K562 (cell line): ENCODE data around the gene NPAS1. TPM values are rescaled to one million over a fixed set of nuclear protein-coding genes. Genes with fewer than 3 reads are reported as not detected.

ENCODE experiments used
- AFF1 ChIP-seq, 2 experiments: fragments of 450-650 bp; IDR thresholded peaks; 2 replicates each; pipeline ENCODE4 v1.6.1; 2018; ENCODE audit warnings: mild to moderate bottlenecking in 2 of 2, low read depth in 1 of 2; ENCODE audit not compliant: partially characterized antibody in 2 of 2
- CBX2 ChIP-seq: fragments of 200-600 bp; sonication (generic); IDR thresholded peaks from one replicate; pipeline ENCODE4 v1.6.1; 2012; ENCODE audit warnings: mild to moderate bottlenecking, low read length, inconsistent platforms; ENCODE audit not compliant: insufficient read depth, poor library complexity, severe bottlenecking
- EGR1 ChIP-seq: fragments of 450-650 bp; conservative IDR thresholded peaks from 2 replicates; pipeline ENCODE4 v1.6.1; 2017; ENCODE audit warnings: mild to moderate bottlenecking
- GATAD2B ChIP-seq: fragments of 450-650 bp; IDR thresholded peaks from 2 replicates; pipeline ENCODE4 v1.6.1; 2017; ENCODE audit warnings: mild to moderate bottlenecking, borderline replicate concordance
- IRF2 ChIP-seq: sonication (generic); formaldehyde crosslinking; IDR thresholded peaks from 2 replicates; pipeline ENCODE4 v1.8.1; 2022; ENCODE audit warnings: mild to moderate bottlenecking, missing genetic modification reagents
- NONO ChIP-seq, 2 experiments: fragments of 200-400 bp in 1 of 2; fragments of 450-650 bp in 1 of 2; formaldehyde crosslinking in 1 of 2; IDR thresholded peaks; 2 replicates each; pipeline ENCODE4 v1.6.1; 2017; ENCODE audit warnings: low read depth in 2 of 2, mild to moderate bottlenecking in 2 of 2, moderate library complexity in 2 of 2, low read length in 1 of 2
- NUFIP1 ChIP-seq: fragments of 450-650 bp; IDR thresholded peaks from 2 replicates; pipeline ENCODE4 v1.6.1; 2018; ENCODE audit not compliant: partially characterized antibody
- PHB2 ChIP-seq: fragments of 450-650 bp; IDR thresholded peaks from 2 replicates; pipeline ENCODE4 v1.6.1; 2017; ENCODE audit warnings: low read depth
- SNAPC5 ChIP-seq: fragments of 250-450 bp; sonication (Bioruptor Pico); IDR thresholded peaks from 2 replicates; pipeline ENCODE4 v1.8.0; 2021; ENCODE audit warnings: moderate library complexity, mild to moderate bottlenecking, inconsistent platforms
- SNIP1 ChIP-seq: fragments of 450-650 bp; IDR thresholded peaks from 2 replicates; pipeline ENCODE4 v1.7.1; 2017; ENCODE audit warnings: low read depth, mild to moderate bottlenecking
- ZKSCAN1 ChIP-seq: fragments of 150-350 bp; IDR thresholded peaks from 2 replicates; pipeline ENCODE4 v1.6.1; 2016; ENCODE audit warnings: low read depth, low read length
- ZNF444 ChIP-seq: fragments of 250-450 bp; sonication (Bioruptor Pico); IDR thresholded peaks from 2 replicates; pipeline ENCODE4 v1.4.0; 2020; ENCODE audit warnings: mild to moderate bottlenecking, moderate library complexity
- ZNF778 ChIP-seq: fragments of 450-650 bp; formaldehyde crosslinking; IDR thresholded peaks from 2 replicates; pipeline ENCODE4 v1.4.0; 2020; ENCODE audit warnings: mild to moderate bottlenecking, moderate library complexity
- polyA plus RNA-seq, 8 experiments: library from polyadenylated mRNA; depleted of rRNA in 4 of 8; stranded (reverse) in 5 of 8; unstranded in 3 of 8; fragments of >200 nt; fragmentation: Nextera tagmentation in 2 of 8; fragmentation: Illumina TruSeq in 1 of 8; extraction: Ambion mirVana in 2 of 8; extraction: Trizol in 1 of 8; gene quantifications; 2 replicates each; pipeline versions ENCODE4 v1.2.1 to v1.2.3, GENCODE V29; 2011 to 2014; ENCODE audit warnings: inconsistent platforms in 1 of 8, missing spikeins in 1 of 8
- total RNA-seq, 7 experiments: library from RNA; depleted of rRNA in 6 of 7; stranded (reverse); fragments of >200 nt in 6 of 7; fragmentation: Illumina TruSeq in 2 of 7; extraction: Trizol in 2 of 7; gene quantifications; 2 replicates each; pipeline versions ENCODE4 v1.2.1 to v1.2.3, GENCODE V29; 2011 to 2021; ENCODE audit warnings: low replicate concordance in 1 of 7
- TF ChIP-seq, protein P1 (sequence below): sonication (generic); formaldehyde crosslinking; IDR thresholded peaks from 2 replicates; pipeline ENCODE4 v1.8.0; 2023; ENCODE audit warnings: mild to moderate bottlenecking, missing genetic modification reagents
- TF ChIP-seq, protein P2 (sequence below): sonication (generic); formaldehyde crosslinking; IDR thresholded peaks from 2 replicates; pipeline ENCODE4 v1.9.0; 2022; ENCODE audit warnings: mild to moderate bottlenecking, missing genetic modification reagents
- TF ChIP-seq, protein P3 (sequence below): fragments of 250-450 bp; sonication (Bioruptor Pico); IDR thresholded peaks from 2 replicates; pipeline ENCODE4 v1.8.0; 2022; ENCODE audit warnings: inconsistent platforms, mild to moderate bottlenecking, moderate library complexity, borderline replicate concordance

The NPAS1 gene
- total and polyA plus RNA-seq, 9 of the 15 experiments (the other 6 are each of a cell fraction or from before 2014, with no cell fraction given) = 0.58 to 5.3 (median 2.0) TPM; not detected in 2

- TF ChIP-seq, protein P1, sequence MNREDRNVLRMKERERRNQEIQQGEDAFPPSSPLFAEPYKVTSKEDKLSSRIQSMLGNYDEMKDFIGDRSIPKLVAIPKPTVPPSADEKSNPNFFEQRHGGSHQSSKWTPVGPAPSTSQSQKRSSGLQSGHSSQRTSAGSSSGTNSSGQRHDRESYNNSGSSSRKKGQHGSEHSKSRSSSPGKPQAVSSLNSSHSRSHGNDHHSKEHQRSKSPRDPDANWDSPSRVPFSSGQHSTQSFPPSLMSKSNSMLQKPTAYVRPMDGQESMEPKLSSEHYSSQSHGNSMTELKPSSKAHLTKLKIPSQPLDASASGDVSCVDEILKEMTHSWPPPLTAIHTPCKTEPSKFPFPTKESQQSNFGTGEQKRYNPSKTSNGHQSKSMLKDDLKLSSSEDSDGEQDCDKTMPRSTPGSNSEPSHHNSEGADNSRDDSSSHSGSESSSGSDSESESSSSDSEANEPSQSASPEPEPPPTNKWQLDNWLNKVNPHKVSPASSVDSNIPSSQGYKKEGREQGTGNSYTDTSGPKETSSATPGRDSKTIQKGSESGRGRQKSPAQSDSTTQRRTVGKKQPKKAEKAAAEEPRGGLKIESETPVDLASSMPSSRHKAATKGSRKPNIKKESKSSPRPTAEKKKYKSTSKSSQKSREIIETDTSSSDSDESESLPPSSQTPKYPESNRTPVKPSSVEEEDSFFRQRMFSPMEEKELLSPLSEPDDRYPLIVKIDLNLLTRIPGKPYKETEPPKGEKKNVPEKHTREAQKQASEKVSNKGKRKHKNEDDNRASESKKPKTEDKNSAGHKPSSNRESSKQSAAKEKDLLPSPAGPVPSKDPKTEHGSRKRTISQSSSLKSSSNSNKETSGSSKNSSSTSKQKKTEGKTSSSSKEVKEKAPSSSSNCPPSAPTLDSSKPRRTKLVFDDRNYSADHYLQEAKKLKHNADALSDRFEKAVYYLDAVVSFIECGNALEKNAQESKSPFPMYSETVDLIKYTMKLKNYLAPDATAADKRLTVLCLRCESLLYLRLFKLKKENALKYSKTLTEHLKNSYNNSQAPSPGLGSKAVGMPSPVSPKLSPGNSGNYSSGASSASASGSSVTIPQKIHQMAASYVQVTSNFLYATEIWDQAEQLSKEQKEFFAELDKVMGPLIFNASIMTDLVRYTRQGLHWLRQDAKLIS (CRISPR knock-in tag) = no peak
- TF ChIP-seq SNAPC5 (CRISPR knock-in tag) (no peak), ZKSCAN1 (0 out of 2 replicates have a peak, but pooled peaks have one; percentile 47), CBX2 (no peak), EGR1 (no peak), NUFIP1 (no peak), NONO (IDR thresholded peaks at IDR 0.05; ENCODE audit: low read depth in 2 of 2, low read length in 1 of 2) (no peak), IRF2 (CRISPR knock-in tag) (no peak), AFF1 (IDR thresholded peaks at IDR 0.05; ENCODE audit: low read depth in 1 of 2, partially characterized antibody in 2 of 2) (no peak), ZNF444 (CRISPR knock-in tag) (no peak), SNIP1 (no peak), ZNF778 (CRISPR knock-in tag) (no peak), GATAD2B (no peak), PHB2 (no peak)
- TF ChIP-seq, protein P2, sequence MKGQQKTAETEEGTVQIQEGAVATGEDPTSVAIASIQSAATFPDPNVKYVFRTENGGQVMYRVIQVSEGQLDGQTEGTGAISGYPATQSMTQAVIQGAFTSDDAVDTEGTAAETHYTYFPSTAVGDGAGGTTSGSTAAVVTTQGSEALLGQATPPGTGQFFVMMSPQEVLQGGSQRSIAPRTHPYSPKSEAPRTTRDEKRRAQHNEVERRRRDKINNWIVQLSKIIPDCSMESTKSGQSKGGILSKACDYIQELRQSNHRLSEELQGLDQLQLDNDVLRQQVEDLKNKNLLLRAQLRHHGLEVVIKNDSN = no peak
- TF ChIP-seq, protein P3, sequence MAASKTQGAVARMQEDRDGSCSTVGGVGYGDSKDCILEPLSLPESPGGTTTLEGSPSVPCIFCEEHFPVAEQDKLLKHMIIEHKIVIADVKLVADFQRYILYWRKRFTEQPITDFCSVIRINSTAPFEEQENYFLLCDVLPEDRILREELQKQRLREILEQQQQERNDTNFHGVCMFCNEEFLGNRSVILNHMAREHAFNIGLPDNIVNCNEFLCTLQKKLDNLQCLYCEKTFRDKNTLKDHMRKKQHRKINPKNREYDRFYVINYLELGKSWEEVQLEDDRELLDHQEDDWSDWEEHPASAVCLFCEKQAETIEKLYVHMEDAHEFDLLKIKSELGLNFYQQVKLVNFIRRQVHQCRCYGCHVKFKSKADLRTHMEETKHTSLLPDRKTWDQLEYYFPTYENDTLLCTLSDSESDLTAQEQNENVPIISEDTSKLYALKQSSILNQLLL = no peak
Observed at GRCh38 chr19:47013041-47013517, 6.6 kb upstream of the NPAS1 start (continued).
